Measurements from ENCODE around the gene KRTAP12-3.
"Not testable (repeated sequence)": the region's sequence is repeated elsewhere in the genome, so short reads cannot be mapped to it uniquely, and the experiment has no call there.

KRTAP12-3 gene

DNA sequence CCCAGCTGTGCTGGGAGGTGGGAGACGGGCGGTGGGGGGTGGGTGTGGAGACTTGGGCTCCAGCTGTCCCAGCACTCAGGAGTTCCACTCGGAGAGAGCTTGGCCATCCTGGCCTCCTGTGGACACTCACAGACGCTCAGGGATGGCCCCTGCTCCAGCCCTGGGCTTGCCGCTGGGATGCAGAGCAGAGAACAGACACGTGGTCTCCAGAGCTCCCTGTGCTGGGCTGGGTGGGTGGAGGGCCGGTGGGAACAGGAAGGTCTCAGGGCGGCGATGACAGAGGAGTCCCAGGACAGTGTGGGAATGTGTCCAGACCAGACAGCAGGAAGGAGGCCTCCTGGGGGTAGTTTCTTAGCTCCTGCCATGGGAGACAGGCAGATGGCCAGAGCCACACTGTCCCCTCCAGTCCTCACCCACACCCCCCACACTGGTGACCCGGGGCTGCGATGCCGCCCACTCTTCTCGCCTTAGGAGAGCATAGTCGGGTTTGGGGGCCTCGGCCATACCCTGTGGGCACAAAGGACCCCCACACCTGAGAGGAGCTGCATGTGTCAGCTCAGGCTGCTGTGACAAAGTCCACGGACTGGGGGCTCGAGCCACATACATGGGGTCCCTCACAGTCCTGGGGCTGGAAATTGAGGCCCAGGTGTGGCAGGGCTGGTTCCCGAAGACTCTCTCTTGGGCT is 28.9 kb upstream of the KRTAP12-3 start:
- Histone ChIP-seq H3K27ac (ENCODE audit: low read length) (no peak overlapping the region), H3K9me3 (ENCODE audit: insufficient read depth, low read depth, low read length) (peaks cover 12% of the 10 kb centered on the region), H3K27me3 (ENCODE audit: insufficient read depth, low read length) (no peaks in the 10 kb centered on the region), H3K4me1 (ENCODE audit: insufficient read depth, low read length) (no peaks in the 10 kb centered on the region), H3K36me3 (ENCODE audit: insufficient read depth, low read depth, low read length) (no peaks in the 10 kb centered on the region), H3K9ac (ENCODE audit: low read depth, low read length) (no peak overlapping the region), H3K4me3 (ENCODE audit: low read length) (no peak overlapping the region)

DNA sequence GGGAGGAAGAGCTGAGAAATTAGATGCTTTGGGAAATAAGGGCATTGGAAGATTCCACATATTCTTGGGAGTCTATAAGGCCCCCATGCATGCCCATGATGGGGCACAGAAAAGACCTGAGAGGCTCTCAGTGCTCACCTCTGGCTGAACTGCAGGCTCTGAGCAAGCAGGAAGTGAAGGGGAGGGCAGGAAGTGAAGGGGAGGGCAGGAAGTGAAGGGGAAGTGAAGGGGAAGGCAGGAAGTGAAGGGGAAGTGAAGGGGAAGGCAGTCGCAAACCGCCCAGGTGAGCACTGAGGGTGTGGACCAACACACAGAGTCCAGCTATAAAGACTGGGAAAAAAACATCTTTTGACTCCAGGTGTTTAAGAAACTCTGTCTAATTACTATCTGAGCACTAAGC is 27.3 kb upstream of the KRTAP12-3 start:
- no peaks in the 10 kb centered on the region for H3K27me3 ChIP-seq (ENCODE audit: insufficient read depth, low read length)
- no peak overlapping the region for H3K27ac ChIP-seq (ENCODE audit: low read length)
- H3K9me3 ChIP-seq (ENCODE audit: insufficient read depth, low read depth, low read length) = no peaks in the 10 kb centered on the region
- H3K4me3 ChIP-seq (ENCODE audit: low read length) = no peak overlapping the region
- H3K9ac ChIP-seq (ENCODE audit: low read depth, low read length) = no peak overlapping the region
- H3K36me3 ChIP-seq (ENCODE audit: insufficient read depth, low read depth, low read length) = no peaks in the 10 kb centered on the region
- no peaks in the 10 kb centered on the region for H3K4me1 ChIP-seq (ENCODE audit: insufficient read depth, low read length)

DNA sequence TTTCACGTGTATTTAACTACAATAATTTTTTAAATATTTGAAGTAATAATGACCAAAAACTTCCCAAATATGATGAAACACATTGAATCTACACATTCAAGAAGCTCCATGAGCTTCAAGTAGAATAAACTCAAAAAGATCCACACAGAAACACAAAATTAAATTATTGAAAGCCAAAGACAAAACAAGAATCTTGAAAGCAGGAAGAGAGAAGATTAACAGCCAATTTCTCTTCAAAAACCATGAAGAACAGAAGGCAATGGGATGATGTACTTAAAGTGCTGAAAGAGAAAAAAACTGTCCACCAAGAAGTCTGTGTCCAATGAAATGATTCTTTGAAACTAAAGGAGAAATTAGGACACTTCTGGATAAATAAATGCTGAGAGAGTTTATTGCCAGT is 25.7 kb upstream of the KRTAP12-3 start:
- no peaks in the 10 kb centered on the region for H3K9me3 ChIP-seq (ENCODE audit: insufficient read depth, low read depth, low read length)
- no peaks in the 10 kb centered on the region for H3K4me1 ChIP-seq (ENCODE audit: insufficient read depth, low read length)
- H3K9ac ChIP-seq (ENCODE audit: low read depth, low read length) = no peak overlapping the region
- no peaks in the 10 kb centered on the region for H3K27me3 ChIP-seq (ENCODE audit: insufficient read depth, low read length)
- no peaks in the 10 kb centered on the region for H3K36me3 ChIP-seq (ENCODE audit: insufficient read depth, low read depth, low read length)
- H3K4me3 ChIP-seq (ENCODE audit: low read length) = no peak overlapping the region
- no peak overlapping the region for H3K27ac ChIP-seq (ENCODE audit: low read length)

DNA sequence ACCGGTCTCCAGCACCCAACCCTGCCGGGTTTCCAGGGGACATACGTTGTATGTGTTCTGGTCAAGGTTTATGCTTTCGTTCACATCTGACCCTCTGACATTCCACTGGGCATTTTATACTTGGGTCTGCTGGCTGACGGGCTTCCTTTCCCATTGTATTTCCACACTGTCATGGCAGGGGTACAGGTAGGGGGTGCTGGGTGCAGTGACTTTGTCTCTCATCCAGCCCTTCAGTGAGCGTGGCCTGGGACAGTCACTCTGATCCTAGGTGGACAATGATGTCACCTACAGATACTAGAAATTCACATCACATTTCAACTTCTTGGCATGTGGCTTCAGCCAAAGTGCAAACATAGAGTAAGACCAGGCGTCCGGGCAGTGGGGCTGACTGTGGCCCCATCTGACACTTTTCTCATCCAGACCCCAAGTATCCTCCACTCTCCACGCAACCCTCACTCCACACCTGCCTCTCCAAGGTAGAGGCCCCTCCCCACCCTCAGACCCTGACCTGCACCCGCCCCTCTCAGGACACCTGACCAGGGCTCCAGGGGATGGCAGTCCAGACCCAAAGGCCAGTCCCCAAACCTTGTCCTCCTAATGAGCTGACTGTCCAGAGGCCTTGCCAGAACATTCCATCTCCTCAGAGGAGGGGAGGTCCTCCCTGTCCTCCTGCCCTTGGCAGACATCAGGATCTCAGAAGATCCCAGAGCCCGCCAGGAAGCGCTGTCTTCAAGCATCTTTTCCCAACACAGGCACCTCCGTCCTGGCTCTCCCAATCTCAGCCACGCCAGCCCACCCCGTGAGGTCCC is 21.3 kb upstream of the KRTAP12-3 start:
- H3K4me3 ChIP-seq (ENCODE audit: low read length) = no peak overlapping the region
- no peaks in the 10 kb centered on the region for H3K4me1 ChIP-seq (ENCODE audit: insufficient read depth, low read length)
- H3K27me3 ChIP-seq (ENCODE audit: insufficient read depth, low read length) = no peaks in the 10 kb centered on the region
- H3K36me3 ChIP-seq (ENCODE audit: insufficient read depth, low read depth, low read length) = no peaks in the 10 kb centered on the region
- no peaks in the 10 kb centered on the region for H3K9me3 ChIP-seq (ENCODE audit: insufficient read depth, low read depth, low read length)
- H3K27ac ChIP-seq (ENCODE audit: low read length) = no peak overlapping the region
- no peak overlapping the region for H3K9ac ChIP-seq (ENCODE audit: low read depth, low read length)

DNA sequence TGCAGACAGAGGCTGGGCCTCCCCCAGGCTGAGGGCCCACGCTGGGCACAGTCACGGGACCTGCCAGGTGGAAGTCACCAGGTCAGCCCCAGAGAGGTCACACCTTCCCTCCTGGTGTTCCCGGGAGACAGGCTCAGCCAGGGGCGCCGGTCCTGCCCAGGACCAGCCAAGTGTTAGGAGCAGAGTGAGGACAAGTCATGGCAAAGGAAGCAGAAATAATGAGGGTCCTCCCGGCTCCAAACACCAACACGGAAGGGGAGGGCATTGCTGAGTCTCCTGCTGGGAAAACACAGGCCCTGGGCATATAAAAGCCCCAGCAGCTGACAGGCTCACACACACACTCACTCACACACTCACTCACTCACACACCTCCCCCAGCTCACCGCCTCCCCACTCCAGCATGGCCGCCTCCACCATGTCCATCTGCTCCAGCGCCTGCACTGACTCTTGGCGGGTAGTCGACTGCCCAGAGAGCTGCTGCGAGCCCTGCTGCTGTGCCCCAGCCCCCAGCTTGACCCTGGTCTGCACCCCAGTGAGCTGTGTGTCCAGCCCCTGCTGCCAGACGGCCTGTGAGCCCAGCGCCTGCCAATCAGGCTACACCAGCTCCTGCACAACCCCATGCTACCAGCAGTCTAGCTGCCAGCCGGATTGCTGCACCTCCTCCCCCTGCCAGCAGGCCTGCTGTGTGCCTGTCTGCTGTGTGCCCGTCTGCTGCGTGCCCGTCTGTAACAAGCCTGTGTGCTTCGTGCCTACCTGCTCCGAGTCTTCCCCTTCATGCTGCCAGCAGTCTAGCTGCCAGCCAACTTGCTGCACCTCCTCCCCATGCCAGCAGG is 20.5 kb upstream of the KRTAP12-3 start, which contains the start of gene KRTAP10-10:
TSS of gene KRTAP10-10 (plus strand) at position 339 of the 833 bp plus-strand sequence. CDS start at position 401, 62 bp downstream.
- H3K9ac ChIP-seq (ENCODE audit: low read depth, low read length) = no peak within 1 kb of the TSS
- no peak within 1 kb of the TSS for H3K27ac ChIP-seq (ENCODE audit: low read length)
- H3K27me3 ChIP-seq (ENCODE audit: insufficient read depth, low read length) = no peaks in the 10 kb centered on the region
- no peaks in the 10 kb centered on the region for H3K9me3 ChIP-seq (ENCODE audit: insufficient read depth, low read depth, low read length)
- no peak within 1 kb of the TSS for H3K4me3 ChIP-seq (ENCODE audit: low read length)
- no peaks in the 10 kb centered on the region for H3K36me3 ChIP-seq (ENCODE audit: insufficient read depth, low read depth, low read length)
- no peaks in the 10 kb centered on the region for H3K4me1 ChIP-seq (ENCODE audit: insufficient read depth, low read length)

DNA sequence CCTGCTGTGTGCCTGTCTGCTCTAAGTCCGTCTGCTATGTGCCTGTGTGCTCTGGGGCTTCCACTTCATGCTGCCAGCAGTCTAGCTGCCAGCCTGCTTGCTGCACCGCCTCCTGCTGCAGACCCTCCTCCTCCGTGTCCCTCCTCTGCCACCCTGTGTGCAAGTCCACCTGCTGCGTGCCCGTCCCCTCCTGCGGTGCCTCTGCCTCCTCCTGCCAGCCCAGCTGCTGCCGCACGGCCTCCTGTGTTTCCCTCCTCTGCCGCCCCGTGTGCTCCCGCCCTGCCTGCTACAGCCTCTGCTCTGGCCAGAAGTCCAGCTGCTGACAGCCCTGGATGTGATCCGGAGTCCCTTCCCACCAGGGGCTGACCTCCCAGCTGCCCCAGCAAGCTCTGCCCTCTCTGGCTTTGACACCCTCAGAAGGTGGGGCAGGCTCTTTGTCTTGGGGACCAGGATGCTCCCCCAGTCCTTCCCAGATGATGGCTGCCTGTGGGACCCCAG is 19.8 kb upstream of the KRTAP12-3 start:
- not testable (repeated sequence) for H3K4me3 ChIP-seq (ENCODE audit: low read length); H3K9me3 ChIP-seq (ENCODE audit: insufficient read depth, low read depth, low read length); H3K9ac ChIP-seq (ENCODE audit: low read depth, low read length); H3K27me3 ChIP-seq (ENCODE audit: insufficient read depth, low read length); H3K36me3 ChIP-seq (ENCODE audit: insufficient read depth, low read depth, low read length); H3K4me1 ChIP-seq (ENCODE audit: insufficient read depth, low read length); H3K27ac ChIP-seq (ENCODE audit: low read length)

DNA sequence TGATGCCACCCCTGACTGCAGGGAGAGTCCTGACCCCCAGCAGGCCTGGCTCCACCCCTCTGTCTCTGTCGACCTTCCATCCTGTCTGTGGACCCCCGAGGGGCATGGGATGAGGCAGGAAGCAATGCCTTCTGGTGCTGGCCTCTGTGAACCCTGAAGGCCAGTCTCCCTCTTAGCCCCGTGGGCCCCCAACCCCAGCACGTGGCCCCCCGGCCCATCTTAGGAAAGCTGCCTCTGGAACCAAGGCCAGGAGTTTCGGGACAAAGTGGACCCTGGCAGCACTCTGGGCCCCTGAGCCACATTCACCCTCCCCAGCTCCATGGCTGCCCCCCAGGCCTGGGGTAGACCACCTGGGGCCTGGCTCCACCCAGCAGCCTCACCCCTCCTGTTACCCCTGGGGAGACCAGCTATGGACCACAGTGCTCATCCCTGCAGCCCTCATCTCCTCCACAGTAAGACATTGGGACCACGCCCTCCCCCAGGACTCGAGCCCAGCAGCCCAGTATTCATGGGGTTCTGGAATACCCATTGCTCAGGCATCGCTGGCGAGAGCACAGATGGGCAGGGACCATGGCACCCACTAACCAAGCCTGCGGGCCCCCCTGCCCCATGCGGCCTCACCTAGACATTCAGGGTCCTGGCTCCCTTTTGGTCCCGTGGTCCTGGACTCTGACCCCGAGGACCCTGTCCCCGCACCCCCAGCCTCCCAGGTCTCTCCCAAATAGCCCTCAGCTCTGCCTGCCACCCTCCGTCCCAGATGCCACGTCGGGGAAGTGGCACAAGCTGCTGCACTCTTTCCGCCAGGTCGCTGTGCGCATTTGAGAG is 19.0 kb upstream of the KRTAP12-3 start:
- H3K9ac ChIP-seq (ENCODE audit: low read depth, low read length); H3K9me3 ChIP-seq (ENCODE audit: insufficient read depth, low read depth, low read length); H3K4me3 ChIP-seq (ENCODE audit: low read length); H3K27me3 ChIP-seq (ENCODE audit: insufficient read depth, low read length); H3K27ac ChIP-seq (ENCODE audit: low read length); H3K36me3 ChIP-seq (ENCODE audit: insufficient read depth, low read depth, low read length); H3K4me1 ChIP-seq (ENCODE audit: insufficient read depth, low read length): not testable (repeated sequence)

DNA sequence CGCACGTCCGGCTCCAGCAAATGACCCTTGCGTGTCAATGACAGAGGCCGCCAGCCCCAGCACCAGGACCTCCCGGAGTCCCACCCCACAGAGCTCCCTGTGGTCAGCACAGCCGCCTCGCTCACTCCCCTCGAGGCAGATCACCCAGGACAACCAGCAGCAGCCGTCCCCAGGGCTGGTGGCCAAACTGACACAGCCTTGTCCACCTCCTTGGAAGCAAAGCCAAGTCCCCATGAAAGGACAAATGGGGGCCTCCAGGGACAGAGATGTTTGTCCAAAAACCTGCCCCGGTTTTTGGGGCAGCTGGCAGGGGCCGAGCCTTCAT is 18.4 kb upstream of the KRTAP12-3 start:
- Histone ChIP-seq H3K9me3 (ENCODE audit: insufficient read depth, low read depth, low read length) (0 out of 2 replicates have a peak, but pooled peaks cover 2% of the 10 kb centered on the region), H3K9ac (ENCODE audit: low read depth, low read length) (no peak overlapping the region), H3K27ac (ENCODE audit: low read length) (no peak overlapping the region), H3K27me3 (ENCODE audit: insufficient read depth, low read length) (no peaks in the 10 kb centered on the region), H3K36me3 (ENCODE audit: insufficient read depth, low read depth, low read length) (no peaks in the 10 kb centered on the region), H3K4me1 (ENCODE audit: insufficient read depth, low read length) (no peaks in the 10 kb centered on the region), H3K4me3 (ENCODE audit: low read length) (no peak overlapping the region)

DNA sequence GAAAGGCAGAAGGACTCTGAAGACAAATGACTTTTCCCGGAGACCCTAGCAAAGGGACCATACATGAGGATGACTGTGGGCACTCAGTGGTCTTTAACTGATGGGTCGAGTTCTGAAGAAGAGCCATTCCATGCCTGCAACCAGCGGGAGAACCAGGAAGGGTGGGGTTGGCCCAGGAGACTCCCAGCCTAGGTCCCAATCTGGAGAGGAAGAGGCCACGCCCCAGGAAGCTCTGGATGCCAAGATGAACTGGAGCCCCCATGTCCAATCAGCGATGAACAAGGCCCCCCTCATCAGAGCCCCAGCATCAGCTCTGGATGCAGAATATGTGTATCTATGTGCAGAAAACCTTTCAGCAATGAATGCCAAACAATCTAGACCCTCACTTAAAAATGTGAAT is 17.0 kb upstream of the KRTAP12-3 start:
- no peaks in the 10 kb centered on the region for H3K27me3 ChIP-seq (ENCODE audit: insufficient read depth, low read length)
- H3K4me3 ChIP-seq (ENCODE audit: low read length) = no peak overlapping the region
- peaks cover 12% of the 10 kb centered on the region; the same call in 1 of the 2 replicates for H3K9me3 ChIP-seq (ENCODE audit: insufficient read depth, low read depth, low read length)
- no peaks in the 10 kb centered on the region for H3K36me3 ChIP-seq (ENCODE audit: insufficient read depth, low read depth, low read length)
- H3K9ac ChIP-seq (ENCODE audit: low read depth, low read length) = no peak overlapping the region
- H3K27ac ChIP-seq (ENCODE audit: low read length) = no peak overlapping the region
- H3K4me1 ChIP-seq (ENCODE audit: insufficient read depth, low read length) = no peaks in the 10 kb centered on the region

DNA sequence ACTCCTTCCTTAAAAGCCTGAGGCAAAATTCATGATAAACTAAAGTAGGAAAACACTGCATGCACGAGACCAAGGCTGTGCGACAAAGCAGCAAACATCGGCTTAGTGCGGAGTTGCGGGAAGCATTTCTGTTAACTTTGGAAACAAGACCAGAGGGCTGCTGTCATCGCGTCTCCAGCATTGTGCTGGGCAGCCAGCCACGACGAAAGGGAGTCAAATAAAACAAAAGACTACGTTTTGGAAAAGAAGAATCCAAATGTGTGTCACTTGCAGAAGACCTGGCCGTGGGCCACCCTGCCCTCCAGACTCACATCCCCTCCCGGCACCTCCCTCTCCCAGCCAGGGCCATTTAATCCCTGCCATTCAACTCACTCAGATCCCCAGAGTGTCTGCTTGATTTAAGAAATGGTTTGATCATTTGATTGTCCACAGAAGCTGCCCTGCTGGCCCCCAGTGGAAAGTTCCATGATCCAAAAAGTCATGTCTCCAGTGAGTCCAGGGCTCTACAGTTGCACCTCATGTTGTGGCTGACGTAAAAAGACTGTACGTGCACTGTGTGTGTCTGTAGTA is 13.9 kb upstream of the KRTAP12-3 start:
- Histone ChIP-seq H3K4me3 (ENCODE audit: low read length) (no peak overlapping the region), H3K9me3 (ENCODE audit: insufficient read depth, low read depth, low read length) (peaks cover 12% of the 10 kb centered on the region; the same call in 1 of the 2 replicates), H3K27me3 (ENCODE audit: insufficient read depth, low read length) (no peaks in the 10 kb centered on the region), H3K27ac (ENCODE audit: low read length) (no peak overlapping the region), H3K9ac (ENCODE audit: low read depth, low read length) (no peak overlapping the region), H3K36me3 (ENCODE audit: insufficient read depth, low read depth, low read length) (no peaks in the 10 kb centered on the region), H3K4me1 (ENCODE audit: insufficient read depth, low read length) (no peaks in the 10 kb centered on the region)

DNA sequence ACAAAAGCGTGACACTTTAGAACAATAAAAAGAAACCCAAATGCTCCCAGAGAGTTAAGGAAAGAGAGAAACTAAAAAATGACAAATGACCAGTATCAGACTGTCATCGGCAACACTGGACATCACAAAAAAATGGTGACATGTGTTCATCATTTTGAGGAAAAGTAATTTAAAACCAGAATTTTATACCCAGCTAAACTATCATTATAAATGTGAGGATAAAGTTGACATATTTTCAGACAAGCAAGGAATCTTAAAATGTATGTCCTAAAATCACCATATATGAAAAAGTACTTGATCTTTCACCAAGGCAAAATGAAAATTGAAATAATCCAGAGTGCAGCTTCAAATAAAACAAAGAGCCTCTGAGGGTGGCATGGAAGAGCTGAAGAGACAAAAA is 12.9 kb upstream of the KRTAP12-3 start:
- Histone ChIP-seq H3K4me1 (ENCODE audit: insufficient read depth, low read length) (no peaks in the 10 kb centered on the region), H3K9me3 (ENCODE audit: insufficient read depth, low read depth, low read length) (peaks cover 12% of the 10 kb centered on the region; the same call in 1 of the 2 replicates), H3K27ac (ENCODE audit: low read length) (no peak overlapping the region), H3K9ac (ENCODE audit: low read depth, low read length) (no peak overlapping the region), H3K4me3 (ENCODE audit: low read length) (no peak overlapping the region), H3K36me3 (ENCODE audit: insufficient read depth, low read depth, low read length) (no peaks in the 10 kb centered on the region), H3K27me3 (ENCODE audit: insufficient read depth, low read length) (no peaks in the 10 kb centered on the region)

All from iPS-20b (cell line).